HepG2 (cell line): Measurements from ENCODE around the gene HTRA3. TPM values are rescaled to one million over a fixed set of nuclear protein-coding genes. Genes with fewer than 3 reads are reported as not detected.

Source experiments
- CBX2 ChIP-seq, 2 experiments: fragments of 200-600 bp in 1 of 2; sonication (generic); formaldehyde crosslinking in 1 of 2; IDR thresholded peaks; 2 replicates each; pipeline versions ENCODE4 v1.7.0 to v1.8.1; 2018 to 2022; ENCODE audit warnings: low read depth in 2 of 2, low read length in 1 of 2, mild to moderate bottlenecking in 1 of 2, missing genetic modification reagents in 1 of 2
- DMTF1 ChIP-seq: sonication (generic); formaldehyde crosslinking; IDR thresholded peaks from 2 replicates; pipeline ENCODE4 v1.4.0; 2020; ENCODE audit warnings: mild to moderate bottlenecking, missing genetic modification reagents
- ERF ChIP-seq: IDR thresholded peaks from 2 replicates; pipeline ENCODE4 v1.6.1; 2018; ENCODE audit warnings: missing biosample characterization, missing genetic modification reagents
- SP2 ChIP-seq: sonication (generic); formaldehyde crosslinking; IDR thresholded peaks from 2 replicates; pipeline ENCODE4 v1.5.1; 2020; ENCODE audit warnings: mild to moderate bottlenecking, missing genetic modification reagents
- ZBTB4 ChIP-seq: sonication (generic); formaldehyde crosslinking; IDR thresholded peaks from 2 replicates; pipeline ENCODE4 v1.4.0; 2020; ENCODE audit warnings: missing genetic modification reagents, mild to moderate bottlenecking, borderline replicate concordance
- ZFP37 ChIP-seq: sonication (generic); formaldehyde crosslinking; IDR thresholded peaks from 2 replicates; pipeline ENCODE4 v1.4.0; 2020; ENCODE audit warnings: missing genetic modification reagents, borderline replicate concordance
- polyA plus RNA-seq, 8 experiments: library from polyadenylated mRNA; depleted of rRNA in 3 of 8; stranded (reverse) in 7 of 8; unstranded in 1 of 8; fragments of >200 nt; fragmentation: Illumina TruSeq in 4 of 8; extraction: Trizol in 4 of 8; gene quantifications; 2 replicates each; pipeline versions ENCODE4 v1.2.1 to v1.2.3, GENCODE V29; 2011 to 2016; ENCODE audit warnings: low read depth in 4 of 8, missing spikeins in 1 of 8, mixed read lengths in 1 of 8; ENCODE audit not compliant: insufficient read depth in 1 of 8
- total RNA-seq, 5 experiments: library from RNA; depleted of rRNA; stranded (reverse); fragments of >200 nt; fragmentation: Illumina TruSeq; extraction: Trizol; gene quantifications; 2 replicates each; pipeline ENCODE4 v1.2.3, GENCODE V29; 2016; ENCODE audit warnings: low read depth in 1 of 5
- TF ChIP-seq, protein P1 (sequence below), 2 experiments: sonication (generic) in 1 of 2; formaldehyde crosslinking in 1 of 2; IDR thresholded peaks; 2 replicates each; pipeline versions ENCODE4 v1.6.1 to v1.9.0; 2014 to 2022; ENCODE audit warnings: antibody characterized with exemption in 1 of 2, borderline replicate concordance in 1 of 2, inconsistent platforms in 1 of 2, low read depth in 1 of 2, missing genetic modification reagents in 1 of 2
- TF ChIP-seq, protein P2 (sequence below): sonication (generic); formaldehyde crosslinking; IDR thresholded peaks from 2 replicates; pipeline ENCODE4 v1.5.0; 2020; ENCODE audit warnings: mild to moderate bottlenecking, missing genetic modification reagents, moderate library complexity

The HTRA3 gene
- total and polyA plus RNA-seq, 2 of the 13 experiments (the other 11 are each of a cell fraction or from before 2014, with no cell fraction given): 0.17 TPM; not detected in 1

DNA sequence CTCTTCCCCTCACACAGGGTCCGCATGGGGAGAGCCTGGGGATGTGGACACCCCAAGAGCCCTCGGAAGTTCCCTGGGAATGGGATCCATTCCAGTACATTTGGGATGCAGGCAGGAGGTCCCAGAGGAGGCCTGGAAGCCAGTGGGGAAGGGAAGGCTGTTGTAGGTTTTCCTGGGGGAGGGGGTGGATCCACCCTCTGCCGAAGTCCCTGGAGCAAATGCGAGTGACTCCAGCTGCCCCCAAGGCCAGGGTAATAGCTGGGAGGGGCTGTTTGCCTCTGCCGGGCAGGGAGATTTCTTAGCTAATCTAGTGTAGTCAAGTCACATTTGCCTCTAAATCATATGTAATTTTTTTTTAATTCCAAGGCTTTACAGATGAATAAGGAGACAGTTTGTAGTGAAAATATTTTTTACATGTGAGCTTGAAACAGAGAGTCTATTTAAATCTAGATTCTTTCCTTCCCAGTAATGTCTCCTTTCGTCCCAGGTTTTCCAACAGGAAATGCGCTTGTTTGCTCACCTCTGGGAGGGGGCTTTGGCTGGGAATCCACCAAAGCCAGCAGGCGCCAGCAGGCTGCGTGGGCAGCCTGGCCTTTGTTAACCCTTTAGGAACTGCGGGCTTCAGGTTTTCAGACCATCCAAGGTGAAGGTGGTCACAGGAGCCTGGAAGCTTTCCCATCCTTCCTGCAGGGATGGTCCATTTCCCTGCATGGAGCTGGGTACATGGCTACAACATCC lies 43.7 kb upstream of the HTRA3 start (continued):
- no peak for TF ChIP-seq DMTF1 (CRISPR knock-in tag)
- peak; percentile 31; the same call in 1 of the 2 replicates for TF ChIP-seq ERF (CRISPR knock-in tag)
- TF ChIP-seq, protein P1, sequence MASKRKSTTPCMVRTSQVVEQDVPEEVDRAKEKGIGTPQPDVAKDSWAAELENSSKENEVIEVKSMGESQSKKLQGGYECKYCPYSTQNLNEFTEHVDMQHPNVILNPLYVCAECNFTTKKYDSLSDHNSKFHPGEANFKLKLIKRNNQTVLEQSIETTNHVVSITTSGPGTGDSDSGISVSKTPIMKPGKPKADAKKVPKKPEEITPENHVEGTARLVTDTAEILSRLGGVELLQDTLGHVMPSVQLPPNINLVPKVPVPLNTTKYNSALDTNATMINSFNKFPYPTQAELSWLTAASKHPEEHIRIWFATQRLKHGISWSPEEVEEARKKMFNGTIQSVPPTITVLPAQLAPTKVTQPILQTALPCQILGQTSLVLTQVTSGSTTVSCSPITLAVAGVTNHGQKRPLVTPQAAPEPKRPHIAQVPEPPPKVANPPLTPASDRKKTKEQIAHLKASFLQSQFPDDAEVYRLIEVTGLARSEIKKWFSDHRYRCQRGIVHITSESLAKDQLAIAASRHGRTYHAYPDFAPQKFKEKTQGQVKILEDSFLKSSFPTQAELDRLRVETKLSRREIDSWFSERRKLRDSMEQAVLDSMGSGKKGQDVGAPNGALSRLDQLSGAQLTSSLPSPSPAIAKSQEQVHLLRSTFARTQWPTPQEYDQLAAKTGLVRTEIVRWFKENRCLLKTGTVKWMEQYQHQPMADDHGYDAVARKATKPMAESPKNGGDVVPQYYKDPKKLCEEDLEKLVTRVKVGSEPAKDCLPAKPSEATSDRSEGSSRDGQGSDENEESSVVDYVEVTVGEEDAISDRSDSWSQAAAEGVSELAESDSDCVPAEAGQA (IDR thresholded peaks at IDR 0.05; ENCODE audit: low read depth): no peak
- TF ChIP-seq, protein P1 (CRISPR knock-in tag; IDR thresholded peaks at IDR 0.05; ENCODE audit: borderline replicate concordance): no peak
- TF ChIP-seq, protein P2, sequence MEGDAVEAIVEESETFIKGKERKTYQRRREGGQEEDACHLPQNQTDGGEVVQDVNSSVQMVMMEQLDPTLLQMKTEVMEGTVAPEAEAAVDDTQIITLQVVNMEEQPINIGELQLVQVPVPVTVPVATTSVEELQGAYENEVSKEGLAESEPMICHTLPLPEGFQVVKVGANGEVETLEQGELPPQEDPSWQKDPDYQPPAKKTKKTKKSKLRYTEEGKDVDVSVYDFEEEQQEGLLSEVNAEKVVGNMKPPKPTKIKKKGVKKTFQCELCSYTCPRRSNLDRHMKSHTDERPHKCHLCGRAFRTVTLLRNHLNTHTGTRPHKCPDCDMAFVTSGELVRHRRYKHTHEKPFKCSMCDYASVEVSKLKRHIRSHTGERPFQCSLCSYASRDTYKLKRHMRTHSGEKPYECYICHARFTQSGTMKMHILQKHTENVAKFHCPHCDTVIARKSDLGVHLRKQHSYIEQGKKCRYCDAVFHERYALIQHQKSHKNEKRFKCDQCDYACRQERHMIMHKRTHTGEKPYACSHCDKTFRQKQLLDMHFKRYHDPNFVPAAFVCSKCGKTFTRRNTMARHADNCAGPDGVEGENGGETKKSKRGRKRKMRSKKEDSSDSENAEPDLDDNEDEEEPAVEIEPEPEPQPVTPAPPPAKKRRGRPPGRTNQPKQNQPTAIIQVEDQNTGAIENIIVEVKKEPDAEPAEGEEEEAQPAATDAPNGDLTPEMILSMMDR (CRISPR knock-in tag): 0 out of 2 replicates have a peak, but pooled peaks have one; percentile 7
- no peak for TF ChIP-seq SP2 (CRISPR knock-in tag)
- no peak for TF ChIP-seq CBX2 (IDR thresholded peaks at IDR 0.05; ENCODE audit: low read depth, low read length)
- no peak for TF ChIP-seq CBX2 (CRISPR knock-in tag; IDR thresholded peaks at IDR 0.05; ENCODE audit: low read depth)
- TF ChIP-seq ZFP37 (CRISPR knock-in tag): no peak
- TF ChIP-seq ZBTB4 (CRISPR knock-in tag): no peak
